ENCODE data around the gene KLHL29.

Gene KLHL29

DNA sequence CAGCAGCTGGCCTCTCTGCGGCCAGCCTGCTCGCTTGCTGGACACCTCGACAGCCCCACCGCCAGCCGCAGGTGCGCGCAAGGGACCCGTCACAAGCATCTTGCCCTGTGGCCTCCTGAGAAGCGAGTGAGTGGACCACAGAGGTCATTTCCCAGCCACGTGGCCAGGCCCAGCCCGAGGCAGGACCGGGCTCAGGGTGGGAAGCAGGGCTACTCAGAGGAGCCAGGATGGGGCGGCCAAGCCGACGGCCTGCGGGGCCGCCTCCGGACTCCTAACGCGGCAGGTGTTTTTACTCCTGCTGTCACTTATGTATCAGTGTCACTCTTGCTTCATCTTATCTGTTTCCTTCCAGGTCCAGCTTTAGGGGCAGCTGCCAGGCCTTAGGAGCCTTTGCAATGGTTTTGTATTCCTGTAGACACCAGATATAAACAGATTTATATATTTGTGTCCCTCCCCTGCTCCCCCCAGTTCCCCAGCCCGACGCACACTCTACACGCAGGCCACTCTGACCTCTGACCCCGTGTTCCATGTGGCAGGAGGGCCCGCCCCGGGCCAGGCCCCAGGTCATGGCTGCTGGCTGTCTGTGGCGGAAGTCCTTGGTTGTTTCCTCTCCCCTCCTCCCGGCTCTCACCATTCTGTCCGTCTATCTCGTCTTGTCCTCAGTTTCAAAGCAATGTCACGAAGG is 305.6 kb downstream of the KLHL29 start:
- no peak overlapping the region for H3K4me3 ChIP-seq (replicated peaks; ENCODE audit: insufficient read depth, low read length)
- no peak overlapping the region for H3K27ac ChIP-seq (replicated peaks)
- no peak for DNase-seq (ENCODE audit: low read depth in 1 of 2, low spot score in 1 of 2)
- H3K27me3 ChIP-seq (ENCODE audit: insufficient read depth, poor library complexity, severe bottlenecking), result no peaks in the 10 kb centered on the region
- TF ChIP-seq GABPA (IDR thresholded peaks at IDR 0.05; ENCODE audit: low read depth) (no peak), REST (IDR thresholded peaks at IDR 0.05; ENCODE audit: insufficient replicate concordance, low read depth) (no peak), SPI1 (IDR thresholded peaks at IDR 0.05; ENCODE audit: borderline replicate concordance, low read depth) (no peak), POLR2AphosphoS5 (IDR thresholded peaks at IDR 0.05; ENCODE audit: low read depth) (no peak)
- TF ChIP-seq, protein P1, sequence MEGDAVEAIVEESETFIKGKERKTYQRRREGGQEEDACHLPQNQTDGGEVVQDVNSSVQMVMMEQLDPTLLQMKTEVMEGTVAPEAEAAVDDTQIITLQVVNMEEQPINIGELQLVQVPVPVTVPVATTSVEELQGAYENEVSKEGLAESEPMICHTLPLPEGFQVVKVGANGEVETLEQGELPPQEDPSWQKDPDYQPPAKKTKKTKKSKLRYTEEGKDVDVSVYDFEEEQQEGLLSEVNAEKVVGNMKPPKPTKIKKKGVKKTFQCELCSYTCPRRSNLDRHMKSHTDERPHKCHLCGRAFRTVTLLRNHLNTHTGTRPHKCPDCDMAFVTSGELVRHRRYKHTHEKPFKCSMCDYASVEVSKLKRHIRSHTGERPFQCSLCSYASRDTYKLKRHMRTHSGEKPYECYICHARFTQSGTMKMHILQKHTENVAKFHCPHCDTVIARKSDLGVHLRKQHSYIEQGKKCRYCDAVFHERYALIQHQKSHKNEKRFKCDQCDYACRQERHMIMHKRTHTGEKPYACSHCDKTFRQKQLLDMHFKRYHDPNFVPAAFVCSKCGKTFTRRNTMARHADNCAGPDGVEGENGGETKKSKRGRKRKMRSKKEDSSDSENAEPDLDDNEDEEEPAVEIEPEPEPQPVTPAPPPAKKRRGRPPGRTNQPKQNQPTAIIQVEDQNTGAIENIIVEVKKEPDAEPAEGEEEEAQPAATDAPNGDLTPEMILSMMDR (IDR thresholded peaks at IDR 0.05; ENCODE audit: insufficient read depth, low read length), result no peak

- Histone ChIP-seq H3K4me3 (replicated peaks; ENCODE audit: insufficient read depth, low read length) (no peak overlapping the region), H3K27me3 (ENCODE audit: insufficient read depth, poor library complexity, severe bottlenecking) (no peaks in the 10 kb centered on the region), H3K27ac (replicated peaks) (no peak overlapping the region)
- no peak for DNase-seq (ENCODE audit: low read depth in 1 of 2, low spot score in 1 of 2)
- TF ChIP-seq GABPA (IDR thresholded peaks at IDR 0.05; ENCODE audit: low read depth), result no peak
- TF ChIP-seq, protein P1 (IDR thresholded peaks at IDR 0.05; ENCODE audit: insufficient read depth, low read length), result no peak
- no peak for TF ChIP-seq POLR2AphosphoS5 (IDR thresholded peaks at IDR 0.05; ENCODE audit: low read depth)
- TF ChIP-seq REST (IDR thresholded peaks at IDR 0.05; ENCODE audit: insufficient replicate concordance, low read depth), result no peak
- no peak for TF ChIP-seq SPI1 (IDR thresholded peaks at IDR 0.05; ENCODE audit: borderline replicate concordance, low read depth)
Measured at GRCh38 chr2:23691106-23691470, 306.1 kb downstream of the KLHL29 start.

GRCh38 chr2:23691565-23691964 is 306.6 kb downstream of the KLHL29 start:
- H3K4me3 ChIP-seq (replicated peaks; ENCODE audit: insufficient read depth, low read length), result no peak overlapping the region
- no peaks in the 10 kb centered on the region for H3K27me3 ChIP-seq (ENCODE audit: insufficient read depth, poor library complexity, severe bottlenecking)
- no peak for DNase-seq (ENCODE audit: low read depth in 1 of 2, low spot score in 1 of 2)
- TF ChIP-seq REST (IDR thresholded peaks at IDR 0.05; ENCODE audit: insufficient replicate concordance, low read depth), result no peak
- TF ChIP-seq, protein P1 (IDR thresholded peaks at IDR 0.05; ENCODE audit: insufficient read depth, low read length), result no peak
- H3K27ac ChIP-seq (replicated peaks), result no peak overlapping the region

Measured in HL-60 (cell line).